HCT116 (cell line): ENCODE measurements around the gene PRKCA. TPM values are rescaled to one million over a fixed set of nuclear protein-coding genes. Genes with fewer than 3 reads are reported as not detected.

Experiments used
- ATAC-seq: fragments of 200-7000 bp; cut with Tn5 transposase; 2 replicates; pipeline ENCODE4 v1.9.1; 2020; ENCODE audit warnings: mild to moderate bottlenecking, moderate library complexity
- BruUV-seq: library from RNA; stranded (reverse); fragments of 400-500 nt; replicated peaks from 2 replicates; lab custom pipeline; 2021; lab: Mats Ljungman, UMichigan
- CTCF ChIA-PET: fragments of 300-600 bp; sonication (Branson Sonifier 250); formaldehyde crosslinking; loops from one replicate; lab custom pipeline; 2021; ENCODE audit warnings: antibody characterized with exemption; lab: Charles Lee
- POLR2A ChIA-PET: fragments of 300-600, 350-600 bp; sonication (Branson Sonifier 250); formaldehyde crosslinking; loops from one replicate; lab custom pipeline; 2021; ENCODE audit warnings: antibody characterized with exemption; lab: Charles Lee
- RAD21 ChIA-PET, 2 experiments: fragments of 300-600 bp; sonication (Branson Sonifier 250); formaldehyde crosslinking; loops; one replicate each; lab custom pipeline; 2023; ENCODE audit warnings: low total read pairs in 2 of 2; ENCODE audit not compliant: uncharacterized antibody in 2 of 2, unreplicated experiment in 2 of 2, low non-redundant PET in 1 of 2; lab: Charles Lee
- DNase-seq: peaks from one replicate; pipeline ENCODE4 v3.0.0-alpha.2; 2010; ENCODE audit warnings: low read depth, low spot score
- H2AFZ ChIP-seq: fragments of 200-600 bp; shearing (Covaris generic), sonication (generic); 2 replicates; pipeline ENCODE4 v1.6.1; 2017; ENCODE audit warnings: low read depth, mixed run types, mixed read lengths, antibody characterized with exemption, low read length; ENCODE audit not compliant: poor library complexity, severe bottlenecking
- H3K27ac ChIP-seq: 2 replicates; pipeline ENCODE4 v1.5.1; 2012; ENCODE audit warnings: low read depth, low read length
- H3K27me3 ChIP-seq: fragments of 200-600 bp; sonication (generic); 2 replicates; pipeline ENCODE4 v1.6.1; 2016; ENCODE audit warnings: mixed run types, low read length, mixed read lengths; ENCODE audit not compliant: insufficient read depth
- H3K36me3 ChIP-seq, 2 experiments: fragments of 200-500 bp in 1 of 2; fragments of 200-600 bp in 1 of 2; sonication (Bioruptor generic) in 1 of 2; sonication (generic) in 1 of 2; 2 replicates each; pipeline versions ENCODE4 v1.5.1 to v1.6.1; 2014 to 2016; ENCODE audit warnings: low read length in 2 of 2, inconsistent platforms in 1 of 2, mixed read lengths in 1 of 2, mixed run types in 1 of 2; ENCODE audit not compliant: insufficient read depth in 2 of 2, control insufficient read depth in 1 of 2
- H3K4me1 ChIP-seq, 2 experiments: fragments of 200-600 bp in 1 of 2; sonication (generic) in 1 of 2; 2 replicates each; pipeline versions ENCODE4 v1.5.1 to v1.6.1; 2012 to 2017; ENCODE audit warnings: low read length in 2 of 2, inconsistent platforms in 1 of 2, mild to moderate bottlenecking in 1 of 2, mixed read lengths in 1 of 2, mixed run types in 1 of 2, moderate library complexity in 1 of 2; ENCODE audit not compliant: insufficient read depth in 2 of 2, control insufficient read depth in 1 of 2
- H3K4me2 ChIP-seq: fragments of 200-600 bp; sonication (generic); 2 replicates; pipeline ENCODE4 v1.6.1; 2017; ENCODE audit warnings: mixed run types, low read length, mixed read lengths
- H3K4me3 ChIP-seq, 2 experiments: fragments of 200-600 bp in 1 of 2; sonication (generic) in 1 of 2; replicated peaks in 1 of 2; 2 replicates each; pipeline ENCODE4 v1.5.1; 2011 to 2016; ENCODE audit warnings: low read length in 2 of 2, control low read depth in 1 of 2, low read depth in 1 of 2, mild to moderate bottlenecking in 1 of 2, mixed read lengths in 1 of 2, mixed run types in 1 of 2
- H3K79me2 ChIP-seq: fragments of 200-600 bp; sonication (generic); 2 replicates; pipeline ENCODE4 v1.6.1; 2017; ENCODE audit warnings: mild to moderate bottlenecking, mixed run types, low read length, moderate library complexity, mixed read lengths; ENCODE audit not compliant: insufficient read depth
- H3K9ac ChIP-seq: fragments of 200-600 bp; sonication (generic); 2 replicates; pipeline ENCODE4 v1.6.1; 2016; ENCODE audit warnings: low read length, mixed read lengths
- H3K9me2 ChIP-seq: fragments of 200-600 bp; sonication (generic), shearing (Covaris generic); 2 replicates; pipeline ENCODE4 v1.6.1; 2017; ENCODE audit warnings: mixed run types, mild to moderate bottlenecking, moderate library complexity; ENCODE audit not compliant: insufficient read depth
- H3K9me3 ChIP-seq, 2 experiments: fragments of 200-500 bp in 1 of 2; fragments of 200-600 bp in 1 of 2; sonication (Bioruptor generic) in 1 of 2; sonication (generic) in 1 of 2; 2 replicates each; pipeline ENCODE4 v1.6.1; 2014 to 2017; ENCODE audit warnings: low read length in 2 of 2, mixed read lengths in 2 of 2, inconsistent platforms in 1 of 2, low read depth in 1 of 2, mild to moderate bottlenecking in 1 of 2, mixed run types in 1 of 2, moderate library complexity in 1 of 2; ENCODE audit not compliant: control insufficient read depth in 1 of 2, insufficient read depth in 1 of 2
- H4K20me1 ChIP-seq: fragments of 200-600 bp; sonication (generic), shearing (Covaris generic); 2 replicates; pipeline ENCODE4 v1.6.1; 2017; ENCODE audit warnings: mixed run types, mild to moderate bottlenecking, moderate library complexity; ENCODE audit not compliant: insufficient read depth
- CBX3 ChIP-seq: IDR thresholded peaks from 2 replicates; pipeline ENCODE4 v1.6.1; 2012; ENCODE audit warnings: low read depth
- CEBPB ChIP-seq: IDR thresholded peaks from 2 replicates; pipeline ENCODE4 v1.6.1; 2012; ENCODE audit warnings: low read depth
- CTCF ChIP-seq, 3 experiments: fragments of 200-600 bp in 1 of 3; sonication (generic) in 1 of 3; IDR thresholded peaks in 2 of 3; conservative IDR thresholded peaks in 1 of 3; 2 replicates each; pipeline ENCODE4 v1.5.1; 2012 to 2017; ENCODE audit warnings: low read depth in 2 of 3, low read length in 2 of 3, antibody characterized with exemption in 1 of 3, borderline replicate concordance in 1 of 3, control low read depth in 1 of 3, mild to moderate bottlenecking in 1 of 3, mixed read lengths in 1 of 3, mixed run types in 1 of 3, moderate library complexity in 1 of 3; ENCODE audit not compliant: insufficient read depth in 1 of 3
- EGR1 ChIP-seq: IDR thresholded peaks from 2 replicates; pipeline ENCODE4 v1.6.1; 2012; ENCODE audit warnings: low read depth
- ELF1 ChIP-seq: IDR thresholded peaks from 2 replicates; pipeline ENCODE4 v1.6.1; 2012; ENCODE audit warnings: low read depth, borderline replicate concordance
- EZH2 ChIP-seq: fragments of 200-600 bp; sonication (generic); IDR thresholded peaks from 2 replicates; pipeline ENCODE4 v1.6.1; 2017; ENCODE audit warnings: antibody characterized with exemption, mixed run types
- EZH2phosphoT487 ChIP-seq: fragments of 200-600 bp; IDR thresholded peaks from 2 replicates; pipeline ENCODE4 v1.6.1; 2018; ENCODE audit warnings: antibody characterized with exemption, borderline replicate concordance
- FOSL1 ChIP-seq: IDR thresholded peaks from 2 replicates; pipeline ENCODE4 v1.6.1; 2012; ENCODE audit warnings: low read depth
- JUND ChIP-seq: IDR thresholded peaks from 2 replicates; pipeline ENCODE4 v1.6.1; 2012
- MAX ChIP-seq: IDR thresholded peaks from 2 replicates; pipeline ENCODE4 v1.6.1; 2012
- POLR2A ChIP-seq: IDR thresholded peaks from 2 replicates; pipeline ENCODE4 v1.7.0; 2011; ENCODE audit warnings: borderline replicate concordance; ENCODE audit not compliant: insufficient read depth, insufficient read length; ENCODE audit errors: extremely low read depth
- RAD21 ChIP-seq: IDR thresholded peaks from 2 replicates; pipeline ENCODE4 v1.6.1; 2012; ENCODE audit warnings: low read depth, mild to moderate bottlenecking
- REST ChIP-seq: IDR thresholded peaks from 2 replicates; pipeline ENCODE4 v1.6.1; 2012; ENCODE audit warnings: low read depth
- SP1 ChIP-seq: IDR thresholded peaks from 2 replicates; pipeline ENCODE4 v1.6.1; 2012; ENCODE audit warnings: low read depth
- SRF ChIP-seq: IDR thresholded peaks from 2 replicates; pipeline ENCODE4 v1.6.1; 2012; ENCODE audit warnings: low read depth
- ZBTB33 ChIP-seq: IDR thresholded peaks from 2 replicates; pipeline ENCODE4 v1.6.1; 2011; ENCODE audit warnings: mild to moderate bottlenecking, low read length, moderate library complexity; ENCODE audit not compliant: insufficient replicate concordance; ENCODE audit errors: extremely low read depth
- ZFX ChIP-seq: fragments of 450-650 bp; IDR thresholded peaks from 2 replicates; pipeline ENCODE4 v1.6.1; 2017
- intact Hi-C: fragments of 100-400 bp; cut with micrococcal nuclease; formaldehyde crosslinking; loops from 2 replicates; pipeline ENCODE4 v1.10.0; 2022
- total RNA-seq: library from RNA; stranded (reverse); gene quantifications from one replicate; pipeline ENCODE4 v1.2.1, GENCODE V29; 2021; ENCODE audit not compliant: unreplicated experiment

PRKCA gene
- total RNA-seq, 1 experiment from 2014 or later: 18.8 TPM

- no peak for TF ChIP-seq ZBTB33
These were observed 322.9 kb downstream of the PRKCA start (continued) for GRCh38 chr17:66625311-66625767.

- RAD21 ChIA-PET: no interaction called here
- POLR2A ChIA-PET: no interaction called here
These were observed 325.6 kb downstream of the PRKCA start for GRCh38 chr17:66627985-66628384.

More at GRCh38 chr17:66627985-66628384, 325.6 kb downstream of the PRKCA start:
- no peak overlapping the region for H3K4me3 ChIP-seq
- H4K20me1 ChIP-seq: no peaks in the 10 kb centered on the region
- H3K4me1 ChIP-seq: no peaks in the 10 kb centered on the region
- CTCF ChIA-PET: interaction anchor here (1.4 to 1.6 kb wide), 2 partner anchors 46 to 428 kb away, joined by 3 read pairs; no protein-coding TSS in a partner anchor
- no peaks in the 10 kb centered on the region for H3K36me3 ChIP-seq
- H2AFZ ChIP-seq: no peak overlapping the region
- DNase-seq: no peak
- H3K79me2 ChIP-seq: no peaks in the 10 kb centered on the region
- H3K27ac ChIP-seq: no peak overlapping the region
- H3K4me2 ChIP-seq: no peak overlapping the region
- H3K9ac ChIP-seq: no peak overlapping the region
- no TSS peak for BruUV-seq
- intact Hi-C loops: no loop called here
- ATAC-seq: no peak
- H3K9me2 ChIP-seq: no peaks in the 10 kb centered on the region
- no peaks in the 10 kb centered on the region for H3K27me3 ChIP-seq
- H3K9me3 ChIP-seq: no peaks in the 10 kb centered on the region
- no peak for TF ChIP-seq EZH2phosphoT487
- TF ChIP-seq MAX: no peak
- no peak for TF ChIP-seq SP1
- TF ChIP-seq POLR2A: no peak
- no peak for TF ChIP-seq EGR1
- no peak for TF ChIP-seq ZBTB33
- no peak for TF ChIP-seq FOSL1
- no peak for TF ChIP-seq JUND
- no peak for TF ChIP-seq CEBPB
- TF ChIP-seq RAD21: no peak
- TF ChIP-seq SRF: no peak
- TF ChIP-seq ZFX: no peak
- TF ChIP-seq ELF1: no peak
- TF ChIP-seq EZH2: no peak
- TF ChIP-seq CBX3: no peak
- TF ChIP-seq CTCF (IDR thresholded peaks at IDR 0.05 in 2 of 3, conservative IDR thresholded peaks at IDR 0.05 in 1 of 3; ENCODE audit: borderline replicate concordance in 1 of 3, insufficient read depth in 1 of 3, low read depth in 2 of 3, low read length in 2 of 3): no peak
- no peak for TF ChIP-seq REST
- TF ChIP-seq, all 23 proteins: peak for 0
